G401.6 (cell line): ENCODE data around the gene MYLK3.
A peak's percentile ranks its signal among the peaks of the same experiment; 100 is the strongest.

ENCODE experiments used
- FAIRE-seq: peaks from 2 replicates; lab custom pipeline; 2012; peaks lifted over from hg19 to GRCh38; lab: Jason Lieb, UNC

Gene MYLK3

GRCh38 chr16:46757339-46758050 is 9.4 kb upstream of the MYLK3 start:
- FAIRE-seq = no peak

- FAIRE-seq = no peak
These were observed 8.6 kb upstream of the MYLK3 start for GRCh38 chr16:46756772-46757171.

GRCh38 chr16:46753015-46753414 is 4.9 kb upstream of the MYLK3 start:
- FAIRE-seq = no peak

- no peak for FAIRE-seq
These were observed 3.2 kb upstream of the MYLK3 start for GRCh38 chr16:46751381-46751780.

GRCh38 chr16:46748775-46749705 is 896 bp upstream of the MYLK3 start:
- no peak for FAIRE-seq

GRCh38 chr16:46746821-46747776 is 1.0 kb downstream of the MYLK3 start:
- FAIRE-seq = no peak

GRCh38 chr16:46745617-46746016 is 2.5 kb downstream of the MYLK3 start:
- no peak for FAIRE-seq

GRCh38 chr16:46743232-46743719 is 4.9 kb downstream of the MYLK3 start:
- peak; percentile 95 for FAIRE-seq

- FAIRE-seq = no peak
These were observed 8.2 kb downstream of the MYLK3 start for GRCh38 chr16:46739934-46740333.

- FAIRE-seq = no peak
These were observed 10.4 kb downstream of the MYLK3 start for GRCh38 chr16:46737621-46738214.

GRCh38 chr16:46736695-46737094 is 11.4 kb downstream of the MYLK3 start:
- no peak for FAIRE-seq

- no peak for FAIRE-seq
These were observed 14.8 kb downstream of the MYLK3 start for GRCh38 chr16:46733319-46733830.

- no peak for FAIRE-seq
These were observed 15.6 kb downstream of the MYLK3 start for GRCh38 chr16:46732561-46732960.

- no peak for FAIRE-seq
These were observed 16.2 kb downstream of the MYLK3 start for GRCh38 chr16:46731691-46732555.

- FAIRE-seq = no peak
These were observed 17.1 kb downstream of the MYLK3 start for GRCh38 chr16:46730801-46731690.

- FAIRE-seq = no peak
These were observed 18.0 kb downstream of the MYLK3 start for GRCh38 chr16:46730126-46730525.

- no peak for FAIRE-seq
These were observed 18.7 kb downstream of the MYLK3 start for GRCh38 chr16:46729326-46729995.

- FAIRE-seq = no peak
These were observed 19.3 kb downstream of the MYLK3 start for GRCh38 chr16:46728806-46729205.

- FAIRE-seq = no peak
These were observed 20.5 kb downstream of the MYLK3 start for GRCh38 chr16:46727630-46728029.
